Stimulated activated CD4-positive, alpha-beta T cell treated with anti-CD3 and anti-CD28 coated beads, Interleukin-4, amount 100 ng/mL, for 24 hours (primary cell): ENCODE data around the gene TEX52.
"Not testable (repeated sequence)": the region's sequence is repeated elsewhere in the genome, so short reads cannot be mapped to it uniquely, and the experiment has no call there.

Source experiments
- DNase-seq: peaks from one replicate; pipeline ENCODE4 v3.0.0-alpha.2; 2020

Gene TEX52

DNA sequence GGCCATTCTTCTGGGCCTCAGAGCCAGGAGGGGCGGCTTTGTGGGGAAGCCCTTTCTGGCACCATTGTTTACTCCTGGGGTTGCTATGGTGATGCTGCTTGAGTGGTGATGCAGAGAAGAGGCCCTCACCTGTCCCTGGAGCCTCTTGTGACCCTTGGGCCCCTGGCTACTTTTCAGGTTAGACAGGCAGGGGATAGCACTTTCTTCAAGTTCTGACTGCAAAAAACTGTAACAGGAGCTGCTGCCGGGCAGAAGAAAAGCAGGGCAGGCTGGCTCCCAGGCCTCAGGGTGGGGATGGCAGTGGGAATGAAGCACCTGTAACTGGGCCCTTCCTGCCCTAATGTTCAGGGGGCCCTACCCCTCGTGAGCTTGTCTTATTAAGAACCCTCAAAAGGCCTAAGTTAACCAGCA is at the start of gene TEX52:
TEX52 (minus strand) TSS at position 19 of the 411 bp plus-strand sequence; CDS start at position 6, 13 bp downstream.
- DNase-seq: no peak

GRCh38 chr12:2904260-2904659 is 47.4 kb upstream of the TEX52 start:
- no peak for DNase-seq

GRCh38 chr12:2902272-2902880 is 45.5 kb upstream of the TEX52 start:
- no peak for DNase-seq

DNA sequence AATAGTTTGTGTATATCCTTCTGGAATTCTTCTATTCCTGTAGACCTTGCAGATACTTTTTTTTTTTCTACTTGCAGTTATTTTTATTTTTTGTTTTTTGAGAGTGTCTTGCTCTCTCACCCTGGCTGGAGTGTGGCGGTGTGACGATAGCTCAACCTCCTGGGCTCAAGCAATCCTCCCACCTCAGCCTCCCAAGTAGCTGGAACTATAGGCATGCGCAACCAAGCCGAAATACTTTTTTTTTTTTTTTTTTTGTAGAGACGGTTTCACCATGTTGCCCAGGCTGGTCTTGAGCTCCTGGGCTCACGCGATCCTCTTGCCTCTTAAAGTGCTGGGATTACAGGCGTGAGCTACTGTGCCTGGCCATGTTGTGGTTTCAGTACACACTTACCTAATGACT is 43.8 kb upstream of the TEX52 start:
- no peak for DNase-seq

GRCh38 chr12:2897418-2897817 is 40.6 kb upstream of the TEX52 start:
- no peak for DNase-seq

DNA sequence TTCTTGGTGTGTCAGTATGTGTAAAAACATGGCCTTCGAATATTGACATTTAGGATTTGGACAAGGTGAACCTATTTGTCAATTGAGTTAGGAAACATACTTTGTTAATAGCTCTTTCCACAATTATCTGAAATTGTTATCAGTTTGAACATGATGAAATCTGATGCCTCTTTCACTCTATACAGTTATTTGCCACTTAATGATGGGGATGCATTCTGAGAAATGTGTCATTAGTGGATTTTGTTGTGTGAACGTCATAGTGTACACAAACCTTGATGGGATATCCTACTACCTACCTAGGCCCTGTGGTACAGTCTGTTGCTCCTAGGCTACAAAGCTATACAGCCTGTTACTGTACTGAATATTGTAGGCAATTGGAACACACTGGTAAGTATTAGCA is 38.7 kb upstream of the TEX52 start:
- no peak for DNase-seq

DNA sequence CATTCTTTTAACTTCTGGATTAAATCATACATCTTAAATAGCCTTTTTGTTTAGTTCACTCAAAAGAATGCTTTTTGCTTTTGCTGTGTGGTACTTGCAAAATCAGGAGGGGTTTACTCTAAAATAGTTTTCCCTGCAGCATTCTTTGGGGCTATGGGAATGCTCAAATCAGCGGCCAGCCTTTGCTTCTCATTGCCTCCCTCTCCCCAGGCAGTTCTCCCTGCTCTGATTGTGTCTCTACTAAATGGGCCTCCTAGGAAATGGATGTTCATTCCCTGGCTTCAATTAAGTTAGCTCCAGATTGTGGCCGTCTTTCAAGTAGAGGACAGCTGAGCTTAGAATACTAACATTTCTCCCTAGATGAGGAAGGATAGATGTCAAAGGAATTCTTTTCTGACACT is 38.2 kb upstream of the TEX52 start:
- DNase-seq: no peak

GRCh38 chr12:2893007-2893406 is 36.2 kb upstream of the TEX52 start:
- no peak for DNase-seq

DNA sequence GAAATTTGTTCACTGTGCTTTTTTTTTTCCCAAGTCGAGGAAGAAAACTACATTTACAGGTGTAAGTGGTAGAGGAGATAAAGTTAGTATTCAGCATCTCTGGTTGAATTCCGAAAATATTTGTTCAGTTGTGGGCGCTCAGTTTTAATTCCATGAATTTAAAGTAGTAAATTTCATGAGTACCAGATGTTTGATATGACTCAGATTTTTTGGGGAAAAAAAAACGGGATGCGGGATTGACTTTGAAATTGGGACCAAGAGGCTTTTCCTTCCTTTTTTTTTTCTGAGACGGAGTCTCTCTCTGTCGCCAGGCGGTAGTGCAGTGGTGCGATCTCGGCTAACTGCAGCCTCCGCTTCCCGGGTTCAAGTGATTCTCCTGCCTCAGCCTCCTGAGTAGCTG is 35.4 kb upstream of the TEX52 start:
- DNase-seq: no peak

GRCh38 chr12:2891240-2892053 is 34.6 kb upstream of the TEX52 start:
- DNase-seq: peak; percentile 25

DNA sequence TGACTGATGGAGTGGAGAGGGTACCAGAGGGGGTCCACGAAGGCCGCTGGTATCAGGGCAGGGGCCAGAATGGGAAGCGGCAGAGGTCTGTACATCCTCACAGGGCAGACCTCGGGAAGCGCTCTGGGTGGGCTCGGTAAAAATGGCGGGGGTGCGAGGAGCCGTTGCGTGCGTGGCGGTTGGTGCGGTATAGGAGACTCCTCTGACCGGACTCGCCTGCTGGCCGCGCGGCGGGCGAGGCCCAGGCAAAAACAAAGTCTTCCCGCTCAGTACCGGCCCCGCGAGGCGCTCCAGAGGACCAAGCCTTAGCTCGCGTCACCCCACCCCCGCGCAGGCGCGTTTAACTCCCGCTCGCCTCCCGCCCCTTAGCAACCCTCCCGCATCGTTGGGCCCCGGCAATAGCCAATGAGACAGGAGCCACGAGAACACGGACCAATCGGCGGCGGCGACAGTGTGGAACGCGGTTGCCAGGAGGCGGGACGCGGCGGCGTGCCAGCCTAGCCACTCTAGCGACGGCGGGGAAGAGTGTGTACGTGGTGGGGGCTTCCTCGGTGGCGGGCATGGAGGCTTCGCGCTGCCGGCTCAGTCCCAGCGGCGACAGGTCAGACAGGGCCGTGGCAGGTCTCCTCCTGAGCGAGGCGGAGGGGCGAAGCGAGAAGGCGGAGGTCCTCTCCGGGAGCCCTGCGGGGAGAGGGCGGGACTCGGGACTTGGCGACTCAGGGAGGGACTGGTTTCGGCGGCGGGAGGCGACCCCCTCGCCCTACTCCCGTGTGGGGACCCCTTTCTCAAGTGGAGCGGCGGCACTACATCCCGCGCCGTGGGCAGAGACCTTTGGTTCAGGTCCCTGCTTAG is 33.8 kb upstream of the TEX52 start, which contains the start of gene TULP3:
TULP3 (plus strand) TSS at position 504 of the 852 bp plus-strand sequence; CDS start at position 561, 57 bp downstream.
- peak; percentile 99 for DNase-seq

- no peak for DNase-seq
Observed at GRCh38 chr12:2890001-2890387, 33.2 kb upstream of the TEX52 start.

DNA sequence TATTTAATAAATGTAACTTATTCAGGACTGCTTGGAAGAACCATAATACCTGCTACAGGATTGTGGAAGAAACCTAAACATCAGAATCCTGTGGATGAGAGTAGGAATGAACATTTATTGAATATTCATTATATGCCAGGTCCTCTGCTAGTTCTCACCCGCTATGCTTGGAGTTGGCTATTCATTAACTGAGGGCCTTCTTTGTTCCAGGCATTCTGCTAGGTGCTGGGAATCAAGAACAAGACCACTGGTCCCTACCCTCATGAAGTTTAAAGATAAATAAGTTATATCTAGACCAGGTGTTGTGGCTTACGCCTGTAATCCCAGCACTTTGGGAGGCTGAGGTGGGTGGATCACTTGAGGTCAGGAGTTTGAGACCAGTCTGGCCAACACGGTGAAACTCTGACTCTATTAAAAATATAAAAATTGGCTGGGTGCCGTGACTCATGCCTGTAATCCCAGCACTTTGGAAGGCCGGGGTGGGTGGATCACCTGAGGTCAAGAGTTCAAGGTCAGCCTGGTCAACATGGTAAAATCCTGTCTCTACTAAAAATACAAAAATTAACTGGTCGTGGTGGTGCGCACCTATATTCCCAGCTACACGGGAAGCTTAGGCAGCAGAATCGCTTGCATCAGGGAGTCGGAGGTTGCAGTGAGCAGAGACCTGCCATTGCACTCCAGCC is 30.1 kb upstream of the TEX52 start:
- no peak for DNase-seq

DNA sequence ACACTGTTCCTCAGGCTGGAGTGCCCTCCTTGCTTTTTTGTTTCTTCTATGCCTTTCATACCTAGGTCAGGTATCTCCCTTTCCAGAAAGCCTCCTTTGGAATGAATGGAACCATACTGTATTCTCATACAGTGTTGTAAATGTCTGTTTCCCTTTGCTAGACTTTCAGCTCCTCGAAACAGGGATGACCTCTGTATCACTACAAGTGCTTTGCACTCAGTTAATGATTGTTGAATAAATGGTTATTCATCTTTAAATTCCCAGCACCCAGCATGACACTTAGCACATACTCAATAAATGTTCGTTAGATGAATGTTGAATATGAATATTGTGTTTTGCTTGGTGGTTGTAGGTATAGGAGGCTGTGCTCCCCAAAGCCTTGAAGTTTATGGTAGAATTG is 28.0 kb upstream of the TEX52 start:
- no peak for DNase-seq

DNA sequence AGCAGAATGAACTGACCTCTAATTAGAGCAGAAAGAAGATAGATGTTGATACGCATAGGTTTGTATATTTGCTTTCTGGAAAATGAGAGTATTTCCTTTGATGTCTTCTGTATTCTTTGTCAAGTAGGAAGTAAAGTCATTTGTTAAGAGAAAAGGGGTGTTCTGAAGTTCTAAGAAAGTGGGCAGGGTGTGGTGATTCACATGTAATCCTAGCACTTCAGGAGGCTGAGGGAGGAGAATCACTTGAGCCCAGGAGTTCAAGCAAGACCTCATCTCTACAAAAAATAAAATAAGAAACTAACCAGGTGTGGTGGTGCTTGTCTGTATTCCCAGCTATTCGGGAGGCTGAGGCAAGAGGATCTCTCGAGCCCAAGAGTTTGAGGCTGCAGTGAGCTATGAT is 23.0 kb upstream of the TEX52 start:
- no peak for DNase-seq

- DNase-seq: no peak
Observed at GRCh38 chr12:2877953-2878732, 21.3 kb upstream of the TEX52 start.

GRCh38 chr12:2877047-2877952 is 20.5 kb upstream of the TEX52 start, which contains the start of the genes FOXM1 and RHNO1:
Gene FOXM1, minus strand, starts transcription at chr12:2877174. Its CDS starts 2,696 bp downstream, at chr12:2874478.
Gene RHNO1, plus strand, starts transcription at chr12:2877223. Its CDS starts 8,144 bp downstream, at chr12:2885367.
- DNase-seq: peak; percentile 89

GRCh38 chr12:2876431-2877046 is 19.7 kb upstream of the TEX52 start:
- DNase-seq: peak; percentile 16

DNA sequence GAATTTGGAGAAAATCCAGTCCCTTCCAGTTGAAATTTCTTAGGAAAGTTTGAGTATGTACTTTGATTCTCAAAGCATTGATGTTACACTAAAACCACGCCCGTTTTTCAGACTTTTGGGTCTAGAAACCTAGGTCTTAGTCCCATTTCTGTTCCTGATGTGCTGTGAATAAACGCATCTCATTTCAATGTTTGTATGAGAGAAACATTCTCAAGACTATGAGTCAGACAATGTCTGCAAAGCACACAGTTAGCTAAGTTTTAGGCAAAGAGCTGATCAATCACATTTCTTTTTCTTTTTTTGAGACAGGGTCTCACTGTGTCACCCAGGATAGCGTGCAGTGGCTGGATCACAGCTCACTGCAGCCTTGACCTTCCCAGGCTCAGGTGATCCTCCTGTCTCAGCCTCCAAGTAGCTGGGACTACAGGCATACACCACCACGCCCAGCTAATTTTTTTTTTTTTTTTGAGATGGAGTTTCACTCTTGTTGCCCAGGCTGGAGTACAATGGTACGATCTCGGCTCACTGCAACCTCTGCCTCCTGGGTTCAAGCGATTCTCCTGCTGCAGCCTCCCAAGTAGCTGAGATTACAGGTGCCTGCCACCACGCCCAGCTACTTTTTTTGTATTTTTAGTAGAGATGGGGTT is 12.3 kb upstream of the TEX52 start:
- not testable (repeated sequence) for DNase-seq

- no peak for DNase-seq
Observed at GRCh38 chr12:2864198-2864597, 7.4 kb upstream of the TEX52 start.
